Left lung (tissue), 10 donors: ENCODE data around the gene PRCC. TPM values are rescaled to one million over a fixed set of nuclear protein-coding genes. Genes with fewer than 3 reads are reported as not detected.

Experiments
- ATAC-seq: fragments of 200-7000 bp; cut with Tn5 transposase; one replicate; pipeline ENCODE4 v1.9.1; 2020; ENCODE audit warnings: moderate library complexity
- DNase-seq, 4 donors: peaks; one replicate each; pipeline ENCODE4 v3.0.0-alpha.2; 2013 to 2020
- H3K27ac ChIP-seq, 2 donors: fragments of 200-600 bp; sonication (generic) in 1 of 2; one replicate each; pipeline versions ENCODE4 v1.5.0 to v1.8.0; 2020 to 2021
- H3K27me3 ChIP-seq, 2 donors: fragments of 200-600 bp; sonication (generic) in 1 of 2; one replicate each; pipeline versions ENCODE4 v1.5.0 to v1.8.0; 2020 to 2021
- H3K36me3 ChIP-seq, 2 donors: fragments of 200-600 bp; sonication (generic) in 1 of 2; one replicate each; pipeline versions ENCODE4 v1.5.0 to v1.8.0; 2020 to 2021
- H3K4me1 ChIP-seq, 2 donors: fragments of 200-600 bp; one replicate each; pipeline ENCODE4 v1.8.0; 2021
- H3K4me3 ChIP-seq, 2 donors: fragments of 200-600 bp; sonication (generic) in 1 of 2; one replicate each; pipeline versions ENCODE4 v1.5.0 to v1.8.0; 2020 to 2021; ENCODE audit warnings: mild to moderate bottlenecking in 1 of 2
- H3K9me3 ChIP-seq, 2 donors: fragments of 200-600 bp; sonication (generic) in 1 of 2; one replicate each; pipeline versions ENCODE4 v1.5.0 to v1.8.0; 2020 to 2021
- intact Hi-C, 2 donors: fragments of 100-400 bp; cut with DNase I; formaldehyde crosslinking; loops; one replicate each; pipeline versions ENCODE4 v1.11.2 to v1.14.2; 2022
- polyA plus RNA-seq, 6 donors: library from polyadenylated mRNA; unstranded; fragments of 120-200 nt; gene quantifications; one replicate each; pipeline ENCODE4 v1.2.1, GENCODE V29; 2013; ENCODE audit not compliant: insufficient read length in 6 of 6
- total RNA-seq, 2 donors: library from RNA; stranded (reverse); fragmentation: NEBNext Ultra II Directional; extraction: Animal tissue kit (Norgen Biotek cat#: 25700); gene quantifications; one replicate each; pipeline ENCODE4 v1.2.1, GENCODE V29; 2021
- TF ChIP-seq, protein P1 (sequence below), 2 donors: fragments of 200-600 bp; sonication (generic) in 1 of 2; IDR thresholded peaks; one replicate each; pipeline versions ENCODE4 v1.5.0 to v1.8.0; 2021; ENCODE audit warnings: antibody characterized with exemption in 2 of 2
- donor health status: DM: no; HTN: yes; CAD: no.
- donor health status: DM: no; HTN: no; CAD: no.

Gene PRCC
- total and polyA plus RNA-seq, 8 donors, result 40.7 to 106 (median 96.3) TPM

DNA sequence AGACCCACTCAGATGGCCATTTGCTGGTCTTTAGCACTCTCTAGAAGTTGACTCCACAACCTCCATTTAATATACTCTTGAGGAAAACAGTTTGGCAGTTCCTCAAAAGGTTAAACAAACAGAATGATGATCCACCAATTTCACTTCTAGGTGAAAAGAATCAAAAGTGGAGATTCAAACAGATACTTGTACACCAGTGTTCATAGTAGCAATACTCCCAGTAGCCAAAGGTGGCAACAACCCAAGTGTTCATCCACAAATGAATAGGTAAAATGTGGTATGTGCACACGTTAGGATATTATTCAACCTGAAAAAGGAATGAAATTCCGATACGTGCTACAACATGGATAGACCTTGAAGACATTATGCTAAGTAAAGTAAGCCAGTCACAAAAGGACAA is 6.3 kb downstream of the PRCC start:
- peaks cover 18 to 58% of the 10 kb centered on the region in 2 donors for H3K4me1 ChIP-seq

DNA sequence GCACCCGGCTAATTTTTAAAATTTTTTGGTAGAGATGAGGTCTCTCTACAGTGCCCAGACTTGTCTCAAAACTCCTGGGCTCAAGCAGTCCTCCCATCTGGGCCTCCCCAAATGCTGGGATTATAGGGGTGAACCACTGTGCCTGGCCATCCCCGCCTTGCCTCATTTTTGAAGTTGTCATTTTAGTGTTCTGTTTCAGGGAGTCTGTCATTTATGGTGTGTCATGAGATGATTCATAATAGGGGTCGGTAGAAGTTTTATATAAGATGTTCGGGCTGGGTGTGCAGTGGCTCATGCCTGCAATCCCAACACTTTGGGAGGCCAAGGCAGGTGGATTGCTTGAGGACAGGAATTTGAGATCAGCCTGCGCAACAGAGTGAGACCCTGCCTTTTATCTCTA is 8.5 kb downstream of the PRCC start:
- DNase-seq (no peak), ATAC-seq (no peak)
- H3K36me3 ChIP-seq, result peaks cover 0 to 23% of the 10 kb centered on the region in 2 donors
- no peaks in the 10 kb centered on the region for H3K9me3 ChIP-seq
- intact Hi-C loops, result no loop called here
- H3K27ac ChIP-seq, result no peak overlapping the region
- H3K4me3 ChIP-seq, result no peak overlapping the region
- peaks cover 8 to 40% of the 10 kb centered on the region in 2 donors for H3K4me1 ChIP-seq
- H3K27me3 ChIP-seq, result no peaks in the 10 kb centered on the region
- TF ChIP-seq, protein P1, sequence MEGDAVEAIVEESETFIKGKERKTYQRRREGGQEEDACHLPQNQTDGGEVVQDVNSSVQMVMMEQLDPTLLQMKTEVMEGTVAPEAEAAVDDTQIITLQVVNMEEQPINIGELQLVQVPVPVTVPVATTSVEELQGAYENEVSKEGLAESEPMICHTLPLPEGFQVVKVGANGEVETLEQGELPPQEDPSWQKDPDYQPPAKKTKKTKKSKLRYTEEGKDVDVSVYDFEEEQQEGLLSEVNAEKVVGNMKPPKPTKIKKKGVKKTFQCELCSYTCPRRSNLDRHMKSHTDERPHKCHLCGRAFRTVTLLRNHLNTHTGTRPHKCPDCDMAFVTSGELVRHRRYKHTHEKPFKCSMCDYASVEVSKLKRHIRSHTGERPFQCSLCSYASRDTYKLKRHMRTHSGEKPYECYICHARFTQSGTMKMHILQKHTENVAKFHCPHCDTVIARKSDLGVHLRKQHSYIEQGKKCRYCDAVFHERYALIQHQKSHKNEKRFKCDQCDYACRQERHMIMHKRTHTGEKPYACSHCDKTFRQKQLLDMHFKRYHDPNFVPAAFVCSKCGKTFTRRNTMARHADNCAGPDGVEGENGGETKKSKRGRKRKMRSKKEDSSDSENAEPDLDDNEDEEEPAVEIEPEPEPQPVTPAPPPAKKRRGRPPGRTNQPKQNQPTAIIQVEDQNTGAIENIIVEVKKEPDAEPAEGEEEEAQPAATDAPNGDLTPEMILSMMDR (IDR thresholded peaks at IDR 0.05), result no peak

More for the DNA sequence above, 6.3 kb downstream of the PRCC start:
- no peak for ATAC-seq
- DNase-seq, result no peak
- Histone ChIP-seq H3K36me3 (peaks cover 0 to 22% of the 10 kb centered on the region in 2 donors), H3K4me3 (no peak overlapping the region), H3K27ac (no peak overlapping the region), H3K27me3 (no peaks in the 10 kb centered on the region), H3K9me3 (no peaks in the 10 kb centered on the region)
- TF ChIP-seq, protein P1 (IDR thresholded peaks at IDR 0.05), result no peak
- intact Hi-C loops, result loop anchor here in 1 of 2 donors (5.0 kb wide), 1 partner anchor 36 kb away; no protein-coding TSS in a partner anchor

DNA sequence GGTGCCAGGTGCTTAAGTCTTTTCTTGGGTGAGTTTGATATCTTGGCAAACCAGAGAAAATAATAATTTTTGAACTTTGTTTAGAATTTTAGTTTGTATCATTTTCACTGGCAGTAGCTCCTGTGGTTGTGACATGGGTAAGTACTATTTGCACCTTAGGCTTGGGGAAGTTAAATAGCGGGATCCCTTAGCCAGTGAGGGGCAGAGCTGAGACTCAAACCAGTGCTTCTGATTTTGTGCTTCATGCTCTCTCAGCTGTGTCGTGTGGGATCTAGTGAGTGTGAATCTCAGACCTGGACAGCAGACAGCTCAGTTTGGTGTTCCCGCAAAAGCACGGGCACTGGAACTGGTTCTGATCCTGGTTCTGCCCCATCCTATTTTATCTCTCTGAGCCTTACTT is 9.6 kb downstream of the PRCC start:
- TF ChIP-seq, protein P1 (IDR thresholded peaks at IDR 0.05), result no peak
- intact Hi-C loops, result no loop called here
- H3K27ac ChIP-seq, result no peak overlapping the region
- no peak for ATAC-seq
- no peaks in the 10 kb centered on the region for H3K27me3 ChIP-seq
- peaks cover 8 to 39% of the 10 kb centered on the region in 2 donors for H3K4me1 ChIP-seq
- no peak overlapping the region for H3K4me3 ChIP-seq
- H3K36me3 ChIP-seq, result peaks cover 0 to 26% of the 10 kb centered on the region in 2 donors
- no peaks in the 10 kb centered on the region for H3K9me3 ChIP-seq
- no peak for DNase-seq

DNA sequence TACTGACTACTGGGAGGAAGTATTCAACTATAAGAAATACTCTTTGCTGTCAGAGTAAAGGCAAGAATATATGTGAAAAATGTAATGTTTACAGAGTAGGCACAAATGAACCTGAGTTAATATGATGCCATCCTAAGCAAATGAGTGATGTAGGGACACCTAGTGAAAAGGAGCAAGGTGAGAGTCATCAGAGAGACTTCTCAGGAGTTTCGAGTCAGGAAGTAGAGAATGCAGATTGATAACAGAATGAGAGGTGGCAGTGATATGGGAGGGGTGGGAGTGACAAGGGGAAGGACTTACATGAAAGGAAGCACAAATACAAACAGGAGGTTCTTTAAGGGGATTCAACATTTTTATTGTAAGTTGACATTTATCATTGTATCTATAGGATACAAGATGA is 10.2 kb downstream of the PRCC start:
- peaks cover 8 to 40% of the 10 kb centered on the region in 2 donors for H3K4me1 ChIP-seq
- peaks cover 0 to 29% of the 10 kb centered on the region in 2 donors for H3K36me3 ChIP-seq
- intact Hi-C loops, result no loop called here
- TF ChIP-seq, protein P1 (IDR thresholded peaks at IDR 0.05), result no peak
- DNase-seq, result no peak
- H3K27me3 ChIP-seq, result no peaks in the 10 kb centered on the region
- no peaks in the 10 kb centered on the region for H3K9me3 ChIP-seq
- H3K4me3 ChIP-seq, result no peak overlapping the region
- no peak for ATAC-seq
- H3K27ac ChIP-seq, result no peak overlapping the region

DNA sequence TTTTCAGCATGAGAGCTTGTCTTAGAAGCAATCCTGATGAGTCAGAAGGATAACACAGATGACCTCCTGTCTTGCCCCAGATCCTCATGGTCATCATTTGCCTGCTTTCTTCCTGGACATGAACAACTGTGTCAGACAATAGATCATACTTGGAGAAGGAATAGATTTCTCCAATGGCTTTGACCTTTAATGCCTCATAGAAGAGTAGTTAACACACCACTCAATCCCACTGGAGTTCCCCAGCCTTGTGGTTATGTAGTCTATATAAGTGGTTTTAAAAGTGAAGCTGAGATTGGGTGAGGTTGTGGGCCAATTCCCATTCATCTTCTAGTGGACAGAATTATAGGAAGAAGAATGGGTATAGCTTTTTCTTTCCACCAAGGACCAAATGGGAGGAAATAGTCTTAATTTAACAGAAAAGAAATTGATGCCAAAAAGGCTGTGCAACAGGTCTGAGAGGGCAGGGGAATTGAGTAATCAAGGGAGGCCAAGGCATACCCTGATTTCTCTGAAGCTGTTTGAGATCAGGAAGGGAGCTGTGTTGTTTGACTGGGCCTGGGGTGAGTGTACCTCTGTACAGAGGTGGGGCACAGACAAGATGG is 14.4 kb downstream of the PRCC start:
- no peak for DNase-seq
- no peaks in the 10 kb centered on the region for H3K9me3 ChIP-seq
- ATAC-seq, result peak; percentile 25
- peaks cover 8 to 31% of the 10 kb centered on the region in 2 donors for H3K4me1 ChIP-seq
- H3K27ac ChIP-seq, result no peak overlapping the region
- H3K4me3 ChIP-seq, result no peak overlapping the region
- intact Hi-C loops, result no loop called here
- no peaks in the 10 kb centered on the region for H3K27me3 ChIP-seq
- H3K36me3 ChIP-seq, result peaks cover 0 to 62% of the 10 kb centered on the region in 2 donors
- TF ChIP-seq, protein P1 (IDR thresholded peaks at IDR 0.05), result no peak
